Measurements from ENCODE around the gene WDR59.
A peak's percentile ranks its signal among the peaks of the same experiment; 100 is the strongest.

WDR59 gene

GRCh38 chr16:74987027-74987681, 2.2 kb upstream of the WDR59 start:
- Histone ChIP-seq H3K27me3 (ENCODE audit: insufficient read depth, poor library complexity, severe bottlenecking) (no peaks in the 10 kb centered on the region), H3K27ac (ENCODE audit: poor library complexity, severe bottlenecking) (no peak overlapping the region), H3K4me1 (ENCODE audit: insufficient read depth, poor library complexity, severe bottlenecking) (peaks cover 4% of the 10 kb centered on the region), H3K36me3 (ENCODE audit: low read depth) (0 out of 2 replicates have a peak, but pooled peaks cover 3% of the 10 kb centered on the region), H3K9me3 (ENCODE audit: severe bottlenecking) (no peaks in the 10 kb centered on the region), H3K4me3 (ENCODE audit: severe bottlenecking) (no peak overlapping the region)
- TF ChIP-seq CTCF (IDR thresholded peaks at IDR 0.05; ENCODE audit: poor library complexity, severe bottlenecking) = no peak
- ATAC-seq (ENCODE audit: low read depth) (no peak), DNase-seq (ENCODE audit: low spot score) (no peak)

GRCh38 chr16:74984194-74984528, 762 bp downstream of the WDR59 start:
- Histone ChIP-seq H3K4me1 (ENCODE audit: insufficient read depth, poor library complexity, severe bottlenecking) (peaks cover 4% of the 10 kb centered on the region), H3K4me3 (ENCODE audit: severe bottlenecking) (peak overlapping the region; percentile 81), H3K27me3 (ENCODE audit: insufficient read depth, poor library complexity, severe bottlenecking) (no peaks in the 10 kb centered on the region), H3K27ac (ENCODE audit: poor library complexity, severe bottlenecking) (peak overlapping the region; percentile 41), H3K36me3 (ENCODE audit: low read depth) (0 out of 2 replicates have a peak, but pooled peaks cover 4% of the 10 kb centered on the region), H3K9me3 (ENCODE audit: severe bottlenecking) (no peaks in the 10 kb centered on the region)
- no peak for TF ChIP-seq CTCF (IDR thresholded peaks at IDR 0.05; ENCODE audit: poor library complexity, severe bottlenecking)
- ATAC-seq (ENCODE audit: low read depth) = no peak
- DNase-seq (ENCODE audit: low spot score) = no peak

GRCh38 chr16:74982256-74982655, 2.7 kb downstream of the WDR59 start:
- Histone ChIP-seq H3K9me3 (ENCODE audit: severe bottlenecking) (no peaks in the 10 kb centered on the region), H3K4me3 (ENCODE audit: severe bottlenecking) (no peak overlapping the region), H3K36me3 (ENCODE audit: low read depth) (peaks cover 10% of the 10 kb centered on the region), H3K4me1 (ENCODE audit: insufficient read depth, poor library complexity, severe bottlenecking) (peaks cover 4% of the 10 kb centered on the region), H3K27me3 (ENCODE audit: insufficient read depth, poor library complexity, severe bottlenecking) (no peaks in the 10 kb centered on the region), H3K27ac (ENCODE audit: poor library complexity, severe bottlenecking) (no peak overlapping the region)
- ATAC-seq (ENCODE audit: low read depth) = no peak
- no peak for TF ChIP-seq CTCF (IDR thresholded peaks at IDR 0.05; ENCODE audit: poor library complexity, severe bottlenecking)
- DNase-seq (ENCODE audit: low spot score) = no peak

- DNase-seq (ENCODE audit: low spot score) (no peak), ATAC-seq (ENCODE audit: low read depth) (no peak)
- peaks cover 23% of the 10 kb centered on the region for H3K36me3 ChIP-seq (ENCODE audit: low read depth)
- no peaks in the 10 kb centered on the region for H3K27me3 ChIP-seq (ENCODE audit: insufficient read depth, poor library complexity, severe bottlenecking)
- no peak overlapping the region for H3K27ac ChIP-seq (ENCODE audit: poor library complexity, severe bottlenecking)
- H3K9me3 ChIP-seq (ENCODE audit: severe bottlenecking) = no peaks in the 10 kb centered on the region
- H3K4me3 ChIP-seq (ENCODE audit: severe bottlenecking) = no peak overlapping the region
- TF ChIP-seq CTCF (IDR thresholded peaks at IDR 0.05; ENCODE audit: poor library complexity, severe bottlenecking) = no peak
- H3K4me1 ChIP-seq (ENCODE audit: insufficient read depth, poor library complexity, severe bottlenecking) = no peaks in the 10 kb centered on the region
Measured at GRCh38 chr16:74975591-74975990, 9.3 kb downstream of the WDR59 start.

GRCh38 chr16:74973304-74973703, 11.6 kb downstream of the WDR59 start:
- TF ChIP-seq CTCF (IDR thresholded peaks at IDR 0.05; ENCODE audit: poor library complexity, severe bottlenecking) = no peak

More at GRCh38 chr16:74973304-74973703, 11.6 kb downstream of the WDR59 start:
- ATAC-seq (ENCODE audit: low read depth) (no peak), DNase-seq (ENCODE audit: low spot score) (no peak)
- no peaks in the 10 kb centered on the region for H3K9me3 ChIP-seq (ENCODE audit: severe bottlenecking)
- peaks cover 23% of the 10 kb centered on the region for H3K36me3 ChIP-seq (ENCODE audit: low read depth)
- H3K27me3 ChIP-seq (ENCODE audit: insufficient read depth, poor library complexity, severe bottlenecking) = no peaks in the 10 kb centered on the region
- H3K27ac ChIP-seq (ENCODE audit: poor library complexity, severe bottlenecking) = no peak overlapping the region
- H3K4me1 ChIP-seq (ENCODE audit: insufficient read depth, poor library complexity, severe bottlenecking) = no peaks in the 10 kb centered on the region
- H3K4me3 ChIP-seq (ENCODE audit: severe bottlenecking) = no peak overlapping the region
